Activated T-cell treated with anti-CD3 and anti-CD28 coated beads, Interleukin-2, amount 50 U/mL, for 72 hours (primary cell): ENCODE measurements around the gene DNTT. TPM values are rescaled to one million over a fixed set of nuclear protein-coding genes. Genes with fewer than 3 reads are reported as not detected.

ENCODE experiments used
- ATAC-seq, 2 donors: fragments of 150-1000 bp; cut with Tn5 transposase; replicated peaks in 1 of 2; 2 replicates each; pipeline ENCODE4 v1.10.0; 2021; ENCODE audit warnings: moderate library complexity in 2 of 2, mild to moderate bottlenecking in 1 of 2
- DNase-seq, 2 donors: peaks; one replicate each; pipeline ENCODE4 v3.0.0; 2021 to 2022; ENCODE audit warnings: mixed read lengths in 1 of 2
- H3K27ac Mint-ChIP-seq: one replicate; pipeline ENCODE4 v1.8.0; 2022; ENCODE audit warnings: mild to moderate bottlenecking, moderate library complexity, mixed read lengths
- H3K27me3 Mint-ChIP-seq: one replicate; pipeline ENCODE4 v1.8.0; 2022; ENCODE audit warnings: low read depth, mixed read lengths
- H3K36me3 Mint-ChIP-seq, 2 donors: one replicate each; pipeline ENCODE4 v1.8.0; 2022; ENCODE audit warnings: mixed read lengths in 2 of 2, mild to moderate bottlenecking in 1 of 2; ENCODE audit not compliant: insufficient read depth in 2 of 2
- H3K4me1 Mint-ChIP-seq: one replicate; pipeline ENCODE4 v1.8.0; 2022; ENCODE audit warnings: low read depth, mixed read lengths
- H3K4me3 Mint-ChIP-seq, 2 donors: one replicate each; pipeline ENCODE4 v1.8.0; 2022; ENCODE audit warnings: mild to moderate bottlenecking in 2 of 2, mixed read lengths in 2 of 2, moderate library complexity in 2 of 2
- H3K9me3 Mint-ChIP-seq, 2 donors: one replicate each; pipeline ENCODE4 v1.8.0; 2022; ENCODE audit warnings: mixed read lengths in 2 of 2
- total RNA-seq, 2 donors: library from RNA; stranded (reverse); gene quantifications; one replicate each; pipeline ENCODE4 v1.2.3, GENCODE V29; 2022

The DNTT gene
- total RNA-seq, 2 donors from 2014 or later, result not detected

DNA sequence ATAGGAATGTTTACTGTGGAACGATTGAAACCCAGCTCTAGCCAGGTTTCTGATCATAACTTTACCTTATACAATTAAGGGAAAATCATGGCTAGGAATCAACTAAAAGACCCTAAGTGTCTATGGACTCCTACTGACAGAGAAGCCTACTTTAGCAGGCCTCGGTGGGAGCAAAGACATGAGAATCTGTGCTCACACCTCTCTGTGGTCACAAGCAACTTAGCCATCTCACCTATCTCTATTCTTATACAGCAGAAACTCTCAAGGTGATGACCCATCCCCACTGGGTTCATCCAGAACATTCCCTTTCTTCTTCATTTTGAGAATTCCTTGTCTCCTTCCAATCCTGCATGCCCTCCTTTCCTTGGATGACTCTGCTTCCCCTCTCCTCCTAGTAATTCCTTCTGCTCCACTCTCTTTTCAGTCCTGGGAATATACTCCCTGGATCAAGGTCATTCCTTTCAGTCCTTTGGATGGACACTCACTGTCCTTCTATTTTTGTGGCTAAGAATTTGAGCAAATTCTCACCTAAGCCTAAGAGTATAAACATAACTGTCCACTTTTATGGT, 35.8 kb upstream of the DNTT start:
- Mint-ChIP-seq H3K4me3 (no peak overlapping the region), H3K36me3 (no peaks in the 10 kb centered on the region), H3K27me3 (peaks cover 18% of the 10 kb centered on the region), H3K27ac (no peak overlapping the region), H3K9me3 (no peaks in the 10 kb centered on the region), H3K4me1 (peaks cover 7% of the 10 kb centered on the region)
- DNase-seq, result no peak
- no peak for ATAC-seq

DNA sequence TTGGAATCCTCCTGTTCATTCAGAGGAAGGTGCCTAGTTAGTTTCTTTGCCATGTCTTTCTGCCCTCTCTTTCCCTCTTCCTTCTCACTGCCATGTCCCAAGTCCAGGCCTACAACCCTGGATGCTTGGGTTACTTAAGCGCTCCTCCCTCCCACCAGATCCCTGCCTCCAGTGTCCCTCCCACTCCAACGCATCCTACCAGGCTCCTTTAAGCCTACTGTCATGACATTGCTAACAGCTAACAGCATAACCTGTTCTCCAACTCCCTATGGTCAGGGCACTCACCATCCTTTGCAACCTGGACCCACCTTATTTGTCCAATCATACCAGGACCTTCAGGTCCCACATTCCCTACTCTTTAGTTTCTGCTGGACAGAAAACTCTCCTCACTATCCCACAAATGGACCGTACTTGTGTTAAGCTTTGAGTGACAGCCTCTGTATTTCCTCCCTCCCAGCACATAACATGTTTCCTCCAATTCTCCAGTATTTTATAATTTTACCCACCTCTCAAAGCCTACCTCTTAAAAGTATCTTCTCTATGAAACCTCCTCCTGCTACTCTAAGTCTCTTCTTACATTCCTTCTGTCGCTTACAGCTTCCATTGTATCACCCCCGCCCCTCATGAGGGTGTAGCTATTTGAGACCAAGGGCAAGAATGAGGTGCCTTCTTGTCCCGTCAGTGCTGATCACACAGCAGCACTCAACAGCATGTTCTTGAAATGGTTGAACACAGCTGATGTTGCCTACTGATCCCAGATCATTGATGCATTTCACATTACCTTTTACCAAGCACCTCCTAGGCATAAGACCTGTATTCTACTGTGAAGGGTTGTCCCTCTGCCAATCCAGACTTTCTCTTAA, 34.6 kb upstream of the DNTT start:
- DNase-seq, result no peak
- no peaks in the 10 kb centered on the region for H3K36me3 Mint-ChIP-seq
- ATAC-seq, result no peak
- H3K4me3 Mint-ChIP-seq, result no peak overlapping the region
- no peaks in the 10 kb centered on the region for H3K9me3 Mint-ChIP-seq
- peaks cover 18% of the 10 kb centered on the region for H3K27me3 Mint-ChIP-seq
- peaks cover 7% of the 10 kb centered on the region for H3K4me1 Mint-ChIP-seq
- H3K27ac Mint-ChIP-seq, result no peak overlapping the region

DNA sequence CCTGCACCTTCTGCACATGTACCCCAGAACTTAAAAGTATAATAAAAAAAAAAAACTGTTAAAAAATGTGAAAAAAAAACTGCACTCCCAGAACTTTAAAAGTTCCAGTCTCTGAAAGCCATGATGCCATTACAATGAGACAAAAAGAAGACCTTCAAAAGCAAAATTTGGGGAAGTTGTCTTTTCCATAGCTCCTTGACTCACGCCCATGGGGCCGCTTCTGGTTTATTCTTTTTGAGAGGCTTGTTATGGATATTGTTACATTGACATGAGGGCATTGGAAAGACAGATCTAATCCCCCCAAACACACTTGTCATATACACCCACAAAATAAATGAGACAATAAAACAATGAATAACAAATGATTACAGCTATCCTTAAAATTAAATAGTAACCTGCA, 33.7 kb upstream of the DNTT start:
- H3K27me3 Mint-ChIP-seq, result peaks cover 18% of the 10 kb centered on the region
- H3K4me1 Mint-ChIP-seq, result peaks cover 7% of the 10 kb centered on the region
- H3K4me3 Mint-ChIP-seq, result no peak overlapping the region
- no peak overlapping the region for H3K27ac Mint-ChIP-seq
- H3K9me3 Mint-ChIP-seq, result no peaks in the 10 kb centered on the region
- ATAC-seq (no peak), DNase-seq (no peak)
- no peaks in the 10 kb centered on the region for H3K36me3 Mint-ChIP-seq

DNA sequence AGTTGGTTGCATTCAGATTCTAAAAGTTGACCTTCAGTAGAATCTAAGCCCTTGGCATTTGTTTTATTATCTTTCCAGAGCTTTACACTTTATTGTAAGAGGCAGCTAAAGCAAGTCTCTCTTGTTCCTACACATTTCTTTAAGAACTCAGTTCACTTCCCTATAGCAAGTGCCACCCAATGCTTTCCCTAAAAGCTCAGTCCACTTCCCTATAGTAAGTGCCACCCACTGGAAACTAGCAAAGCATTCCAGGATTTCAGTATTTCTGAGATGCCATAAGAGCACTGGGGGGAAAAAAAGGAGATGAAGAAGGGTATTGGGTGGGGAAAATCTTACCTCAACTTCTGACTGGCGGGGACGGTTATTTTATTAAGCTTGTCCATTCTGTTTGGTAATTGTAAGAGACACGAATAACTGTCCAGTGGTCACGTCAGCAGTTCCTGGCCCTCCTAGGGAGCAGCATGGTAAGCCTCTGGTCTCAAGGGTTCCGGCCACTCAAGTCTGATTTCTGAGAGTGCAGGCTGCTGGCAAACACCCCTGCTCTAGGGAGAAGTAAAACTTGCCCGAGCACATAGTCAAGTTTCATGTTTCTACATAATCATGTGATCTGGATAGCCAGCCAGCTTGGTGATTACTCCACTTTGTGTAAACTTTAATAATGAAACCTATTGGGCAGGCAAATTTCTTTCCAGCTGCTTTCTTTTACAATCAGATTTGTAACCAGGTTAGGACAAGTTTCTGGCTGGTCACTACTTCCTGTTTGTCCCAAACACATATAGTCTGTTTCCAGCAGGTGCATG, 33.0 kb upstream of the DNTT start, which contains the start of gene BLNK:
Gene BLNK (minus strand): TSS at position 554 of the 800 bp plus-strand sequence. CDS start 171 bp downstream, at position 383.
- ATAC-seq (no peak), DNase-seq (no peak)
- peaks cover 12% of the 10 kb centered on the region for H3K27me3 Mint-ChIP-seq
- H3K4me1 Mint-ChIP-seq, result peaks cover 7% of the 10 kb centered on the region
- no peak within 1 kb of the TSS for H3K27ac Mint-ChIP-seq
- no peaks in the 10 kb centered on the region for H3K9me3 Mint-ChIP-seq
- no peak within 1 kb of the TSS for H3K4me3 Mint-ChIP-seq
- H3K36me3 Mint-ChIP-seq, result no peaks in the 10 kb centered on the region

DNA sequence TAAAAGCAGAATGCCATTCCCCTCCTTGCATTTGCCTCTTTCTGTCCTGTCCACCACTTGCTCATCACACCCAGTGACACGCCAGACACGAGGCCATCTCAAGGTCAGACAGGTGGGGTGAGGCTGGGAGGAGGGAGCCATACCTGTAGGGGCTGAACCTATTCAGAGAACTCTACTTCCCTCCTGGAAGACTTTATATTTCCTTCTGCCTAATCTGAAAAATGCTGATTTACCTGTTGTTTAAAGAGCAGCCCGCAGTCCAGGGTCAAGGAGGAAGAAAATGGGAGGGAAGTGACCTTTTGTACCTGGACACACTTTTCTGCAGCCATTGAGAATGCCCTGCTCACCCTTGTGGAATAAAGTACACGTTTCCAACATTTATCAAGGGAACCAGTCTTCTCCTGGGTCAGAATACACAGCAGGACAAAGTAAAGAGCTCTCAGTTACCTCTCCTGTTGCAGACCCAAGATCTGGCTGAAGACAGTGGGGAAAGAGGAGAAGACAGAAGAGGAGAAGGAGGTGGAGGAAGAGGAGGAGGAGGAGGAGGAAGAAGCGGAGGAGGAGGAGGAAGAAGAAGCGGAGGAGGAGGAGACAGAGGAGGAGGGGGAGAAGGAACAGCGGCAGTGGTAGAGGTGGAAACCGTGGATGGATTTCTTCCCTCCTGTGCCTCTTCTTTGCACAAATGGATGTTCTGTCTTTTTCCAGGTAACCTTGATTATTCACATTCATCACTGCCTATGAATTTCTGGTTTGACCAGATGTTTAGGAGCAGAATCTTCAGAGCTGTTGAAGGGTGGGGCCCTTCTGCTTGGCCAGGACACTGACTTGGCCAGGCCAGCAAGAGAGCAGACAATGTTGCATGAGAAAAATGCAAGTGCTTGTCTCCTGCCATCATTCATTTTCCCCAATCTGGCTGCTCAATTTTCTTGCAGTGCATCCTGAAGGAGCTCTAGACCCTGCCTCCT, 31.6 kb upstream of the DNTT start:
- H3K27me3 Mint-ChIP-seq, result peaks cover 11% of the 10 kb centered on the region
- ATAC-seq (no peak), DNase-seq (no peak)
- no peaks in the 10 kb centered on the region for H3K4me1 Mint-ChIP-seq
- H3K4me3 Mint-ChIP-seq, result no peak overlapping the region
- H3K27ac Mint-ChIP-seq, result no peak overlapping the region
- H3K9me3 Mint-ChIP-seq, result no peaks in the 10 kb centered on the region
- no peaks in the 10 kb centered on the region for H3K36me3 Mint-ChIP-seq

DNA sequence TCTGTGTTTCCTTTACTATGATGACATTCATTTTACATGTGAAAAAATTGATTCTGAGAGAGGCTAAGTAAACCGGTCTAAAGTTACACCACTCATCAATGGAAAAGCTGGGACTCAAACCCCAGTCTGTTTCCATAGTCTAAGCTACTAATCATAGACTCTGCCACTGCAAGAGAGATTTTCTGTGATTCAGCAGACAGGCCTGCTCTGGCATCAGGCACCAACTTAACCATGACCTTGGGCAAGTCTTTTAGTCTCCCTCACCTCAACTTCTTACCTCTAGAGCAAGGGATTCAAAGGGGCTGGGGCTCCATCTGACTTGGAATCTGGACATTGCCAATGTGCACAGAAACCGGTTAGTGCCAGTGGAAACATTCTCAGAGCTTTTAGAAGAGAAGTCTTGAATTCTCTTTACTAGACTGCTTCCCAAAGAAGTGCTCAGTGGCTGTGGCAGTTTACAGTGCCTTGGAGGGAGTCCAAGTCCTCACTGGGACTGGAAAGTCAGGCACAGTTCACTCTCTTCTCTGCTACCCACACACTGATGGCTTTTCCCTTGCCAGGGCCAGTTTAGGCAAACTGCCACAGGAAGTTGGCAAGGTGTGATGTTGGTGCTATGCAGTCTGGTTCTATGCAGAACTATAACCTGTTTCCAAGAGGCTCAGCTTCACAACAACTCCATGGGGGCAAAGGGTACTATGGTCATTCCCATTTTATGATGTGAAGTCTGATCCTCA, 28.4 kb upstream of the DNTT start:
- Mint-ChIP-seq H3K36me3 (no peaks in the 10 kb centered on the region), H3K27me3 (peaks cover 9% of the 10 kb centered on the region), H3K27ac (no peak overlapping the region), H3K9me3 (no peaks in the 10 kb centered on the region), H3K4me1 (no peaks in the 10 kb centered on the region), H3K4me3 (no peak overlapping the region)
- DNase-seq (no peak), ATAC-seq (no peak)

DNA sequence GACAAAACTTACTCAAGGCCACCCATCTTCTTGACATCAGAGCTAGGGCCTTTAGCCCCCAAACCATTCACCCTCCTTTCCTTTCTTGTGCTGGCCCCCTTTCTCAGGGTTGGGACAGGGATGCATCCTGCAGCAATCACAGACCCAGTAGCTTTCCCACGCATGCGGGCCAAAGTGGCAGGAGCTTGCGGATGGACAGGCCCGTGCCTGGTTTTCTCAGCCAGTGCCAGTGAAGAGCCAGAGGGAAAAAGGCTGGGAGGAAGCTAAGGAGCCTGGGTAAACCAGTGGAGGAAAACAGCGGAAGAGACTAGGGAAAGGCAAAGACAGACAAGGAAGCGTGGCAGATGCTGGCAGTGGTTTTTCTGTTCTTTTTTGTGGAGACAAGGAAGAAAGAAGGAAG, 27.8 kb upstream of the DNTT start:
- Mint-ChIP-seq H3K9me3 (no peaks in the 10 kb centered on the region), H3K27me3 (peaks cover 9% of the 10 kb centered on the region), H3K4me1 (no peaks in the 10 kb centered on the region), H3K27ac (no peak overlapping the region), H3K36me3 (no peaks in the 10 kb centered on the region), H3K4me3 (no peak overlapping the region)
- ATAC-seq (no peak), DNase-seq (no peak)

DNA sequence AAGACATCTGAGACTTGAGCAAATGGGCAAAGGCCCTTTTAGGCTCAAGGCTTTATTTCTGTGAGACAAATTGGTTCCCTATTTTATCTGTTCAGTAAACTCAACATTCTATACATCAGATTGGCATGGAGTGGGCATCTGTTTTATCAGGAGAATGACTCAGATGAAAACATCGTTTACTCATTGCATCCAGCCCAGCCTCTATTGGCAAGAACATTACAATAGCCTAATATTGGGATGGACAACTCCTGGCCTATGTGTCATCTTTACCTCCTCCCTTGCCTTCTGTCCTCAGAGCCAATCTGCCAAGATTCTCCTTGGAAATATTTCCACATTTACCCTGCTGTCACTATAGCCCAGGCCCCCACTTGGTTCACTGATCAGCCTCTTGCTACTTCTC, 27.4 kb upstream of the DNTT start:
- Mint-ChIP-seq H3K4me3 (no peak overlapping the region), H3K27ac (no peak overlapping the region), H3K27me3 (peaks cover 9% of the 10 kb centered on the region), H3K9me3 (no peaks in the 10 kb centered on the region), H3K4me1 (no peaks in the 10 kb centered on the region), H3K36me3 (no peaks in the 10 kb centered on the region)
- ATAC-seq, result no peak
- no peak for DNase-seq

DNA sequence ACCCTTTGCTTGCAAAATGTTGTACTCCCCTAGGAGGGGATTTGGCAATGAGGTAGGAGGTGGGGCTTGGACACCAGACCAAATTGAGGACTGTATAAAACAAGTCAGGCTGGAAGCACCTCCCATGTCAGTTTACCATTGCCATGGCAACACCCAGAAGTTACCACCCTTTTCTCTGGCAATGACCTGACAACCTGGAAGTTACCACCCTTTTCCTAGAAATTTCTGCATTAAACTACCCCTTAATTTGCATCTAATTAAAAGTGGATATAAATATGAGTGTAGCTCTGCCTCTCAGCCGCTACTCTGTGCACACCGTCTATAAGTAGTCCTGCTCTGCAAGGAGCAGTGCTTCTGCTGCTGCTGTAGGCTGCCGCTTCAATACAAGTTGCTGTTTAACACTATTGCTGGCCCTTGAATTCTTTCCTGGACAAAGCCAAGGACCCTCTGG, 25.0 kb upstream of the DNTT start:
- no peak for DNase-seq
- no peaks in the 10 kb centered on the region for H3K4me1 Mint-ChIP-seq
- H3K9me3 Mint-ChIP-seq, result no peaks in the 10 kb centered on the region
- H3K36me3 Mint-ChIP-seq, result no peaks in the 10 kb centered on the region
- ATAC-seq, result no peak
- H3K27ac Mint-ChIP-seq, result no peak overlapping the region
- H3K4me3 Mint-ChIP-seq, result no peak overlapping the region
- peaks cover 9% of the 10 kb centered on the region for H3K27me3 Mint-ChIP-seq

DNA sequence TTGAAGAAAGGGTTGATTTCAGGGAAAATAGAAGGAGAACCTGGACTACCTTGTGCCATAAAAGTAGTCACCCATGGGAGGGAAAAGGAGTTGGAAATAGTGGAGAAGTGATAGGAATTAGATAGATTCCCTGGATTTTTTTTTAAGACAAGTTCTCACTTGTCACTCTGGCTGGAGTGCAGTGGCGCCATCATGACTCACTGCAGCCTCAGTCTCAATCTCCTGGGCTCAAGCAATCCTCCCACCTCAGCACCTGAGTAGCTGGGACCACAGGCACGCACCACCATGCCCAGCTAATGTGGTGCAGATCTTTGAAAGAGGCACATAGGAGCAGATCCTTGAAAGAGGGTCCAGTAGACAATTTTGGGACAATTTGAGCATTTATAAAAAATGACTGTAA, 23.4 kb upstream of the DNTT start:
- DNase-seq (no peak), ATAC-seq (no peak)
- Mint-ChIP-seq H3K9me3 (no peaks in the 10 kb centered on the region), H3K27ac (no peak overlapping the region), H3K27me3 (peaks cover 9% of the 10 kb centered on the region), H3K4me1 (no peaks in the 10 kb centered on the region), H3K36me3 (no peaks in the 10 kb centered on the region), H3K4me3 (no peak overlapping the region)

DNA sequence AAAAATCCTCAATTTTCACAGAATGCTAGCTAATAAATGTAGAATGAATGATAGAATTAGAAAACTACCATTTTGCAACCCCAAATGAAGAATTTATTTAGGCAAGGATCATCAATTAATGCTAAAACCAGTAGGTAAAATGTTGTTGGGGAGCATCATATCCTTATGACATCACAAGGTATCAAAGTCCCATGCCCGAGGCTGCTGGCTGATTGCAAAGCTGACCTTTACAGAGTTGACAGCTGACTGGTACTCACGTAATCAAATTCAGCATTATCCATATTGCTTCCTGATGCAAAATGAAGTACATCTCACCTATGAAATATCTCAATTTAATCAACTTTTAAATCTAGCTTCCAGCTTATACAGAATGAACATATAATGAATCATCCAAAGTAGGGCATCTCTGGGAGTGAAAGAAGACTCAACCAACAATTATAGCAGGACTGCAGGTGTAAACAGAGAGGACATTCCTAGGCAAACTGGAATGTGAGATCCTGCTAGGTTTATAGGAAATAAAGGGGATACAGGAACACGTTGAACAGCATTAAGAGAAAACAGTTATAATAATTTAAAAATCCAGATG, 22.7 kb upstream of the DNTT start:
- DNase-seq (no peak), ATAC-seq (no peak)
- Mint-ChIP-seq H3K4me3 (no peak overlapping the region), H3K27ac (no peak overlapping the region), H3K36me3 (no peaks in the 10 kb centered on the region), H3K9me3 (no peaks in the 10 kb centered on the region), H3K27me3 (peaks cover 9% of the 10 kb centered on the region), H3K4me1 (no peaks in the 10 kb centered on the region)

DNA sequence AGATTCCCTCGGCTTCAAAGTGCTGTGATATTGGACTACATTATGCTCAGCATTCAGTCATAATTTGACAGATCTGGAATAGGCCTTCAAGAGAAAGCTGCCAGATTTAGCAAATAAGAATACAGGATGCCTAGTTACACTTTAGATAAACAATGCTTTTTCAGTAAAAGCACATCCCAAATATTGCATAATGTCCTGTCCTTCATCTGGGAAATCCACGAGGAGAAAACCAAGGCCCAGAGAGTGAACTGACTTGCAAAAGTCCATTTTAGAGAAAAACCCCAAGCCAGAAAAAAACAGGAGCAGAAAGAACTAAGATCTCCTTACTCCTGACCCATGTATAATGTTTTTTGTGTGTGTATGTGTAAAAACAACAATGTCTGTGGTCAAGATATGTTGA, 20.9 kb upstream of the DNTT start:
- Mint-ChIP-seq H3K27me3 (peaks cover 9% of the 10 kb centered on the region), H3K27ac (no peak overlapping the region), H3K9me3 (no peaks in the 10 kb centered on the region), H3K4me3 (no peak overlapping the region), H3K36me3 (no peaks in the 10 kb centered on the region), H3K4me1 (peaks cover 13% of the 10 kb centered on the region)
- ATAC-seq (no peak), DNase-seq (no peak)
